GM19240 (cell line): Measurements from ENCODE around the gene LRRC8D.

ENCODE experiments used
- DNase-seq: peaks from one replicate; pipeline ENCODE4 v3.0.0; 2011; ENCODE audit warnings: low spot score; ENCODE audit not compliant: insufficient read length

LRRC8D gene

DNA sequence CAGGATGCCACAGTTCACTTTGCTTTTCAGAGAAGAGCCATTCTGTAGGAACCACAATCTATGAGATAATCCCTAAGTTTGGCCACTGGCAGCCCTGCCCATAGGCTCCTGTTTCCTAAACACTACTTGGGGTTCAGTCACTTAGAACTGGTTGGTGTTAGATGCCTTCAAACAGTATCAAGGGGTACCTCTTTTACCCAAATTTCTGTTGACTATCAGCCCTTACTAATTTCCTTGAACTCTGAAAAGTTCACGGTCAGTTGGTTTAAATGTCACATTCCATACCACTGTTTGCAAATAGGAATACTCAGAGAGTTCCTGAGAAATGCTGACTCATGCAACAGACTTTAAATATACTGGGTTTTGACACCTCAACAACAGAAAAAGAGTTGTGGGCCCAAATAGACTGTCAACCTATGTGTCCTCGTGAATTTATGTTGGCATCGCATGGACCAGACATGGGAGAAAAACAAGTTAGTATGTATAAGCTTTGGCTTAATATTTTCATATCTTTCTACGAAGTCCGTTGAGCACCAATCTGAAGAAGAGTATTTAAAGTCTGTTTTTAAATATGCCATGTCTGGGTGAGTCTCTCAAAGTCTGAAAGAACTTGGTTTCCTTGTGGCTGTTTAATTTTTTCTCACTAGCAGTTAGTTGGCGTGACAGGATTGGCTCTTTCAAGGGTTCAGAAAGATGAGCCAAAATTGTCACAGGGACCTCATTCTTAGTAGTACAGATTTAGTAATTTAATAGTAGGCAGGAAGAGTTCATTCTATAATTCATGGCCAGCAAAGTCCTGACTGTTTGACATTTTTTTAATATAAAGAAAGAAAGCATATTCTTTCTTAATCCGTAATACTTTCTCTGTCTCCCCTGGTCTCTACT is 117.6 kb downstream of the LRRC8D start:
- no peak for DNase-seq

GRCh38 chr1:89939059-89939570 is 118.3 kb downstream of the LRRC8D start:
- no peak for DNase-seq

DNA sequence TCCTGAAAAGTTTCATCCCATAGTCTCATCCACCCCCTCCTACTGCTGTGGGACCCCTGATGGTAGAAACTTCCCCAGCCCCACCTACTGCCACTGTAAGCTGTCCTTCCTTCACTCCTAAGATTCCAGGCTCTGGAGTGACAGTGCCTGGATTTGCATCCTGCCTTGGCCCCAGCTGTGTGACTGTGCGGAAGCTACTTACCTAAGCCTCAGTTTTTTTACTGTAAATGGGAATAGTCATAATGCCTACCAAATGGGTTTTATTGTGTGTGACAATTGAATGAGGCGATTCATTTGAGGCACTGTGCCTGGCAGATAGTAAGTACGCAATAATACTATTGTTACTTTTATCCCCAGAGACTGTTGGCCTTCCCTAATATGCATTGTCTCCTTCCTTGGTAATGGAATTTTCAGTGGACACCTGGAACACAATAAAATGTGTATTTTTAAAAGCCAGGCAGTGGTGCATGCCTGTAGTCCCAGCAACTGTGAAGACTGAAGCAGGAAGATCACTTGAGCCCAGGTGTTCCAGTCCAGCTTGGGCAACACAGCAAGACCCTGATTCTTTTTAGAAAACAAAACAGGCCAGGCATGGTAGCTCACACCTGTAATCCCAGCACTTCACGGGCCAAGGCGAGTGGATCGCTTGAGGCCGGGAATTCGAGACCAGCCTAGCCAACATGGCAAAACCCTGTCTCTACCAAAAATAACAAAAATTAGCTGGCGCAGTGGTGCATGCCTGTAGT is 119.0 kb downstream of the LRRC8D start:
- no peak for DNase-seq

DNA sequence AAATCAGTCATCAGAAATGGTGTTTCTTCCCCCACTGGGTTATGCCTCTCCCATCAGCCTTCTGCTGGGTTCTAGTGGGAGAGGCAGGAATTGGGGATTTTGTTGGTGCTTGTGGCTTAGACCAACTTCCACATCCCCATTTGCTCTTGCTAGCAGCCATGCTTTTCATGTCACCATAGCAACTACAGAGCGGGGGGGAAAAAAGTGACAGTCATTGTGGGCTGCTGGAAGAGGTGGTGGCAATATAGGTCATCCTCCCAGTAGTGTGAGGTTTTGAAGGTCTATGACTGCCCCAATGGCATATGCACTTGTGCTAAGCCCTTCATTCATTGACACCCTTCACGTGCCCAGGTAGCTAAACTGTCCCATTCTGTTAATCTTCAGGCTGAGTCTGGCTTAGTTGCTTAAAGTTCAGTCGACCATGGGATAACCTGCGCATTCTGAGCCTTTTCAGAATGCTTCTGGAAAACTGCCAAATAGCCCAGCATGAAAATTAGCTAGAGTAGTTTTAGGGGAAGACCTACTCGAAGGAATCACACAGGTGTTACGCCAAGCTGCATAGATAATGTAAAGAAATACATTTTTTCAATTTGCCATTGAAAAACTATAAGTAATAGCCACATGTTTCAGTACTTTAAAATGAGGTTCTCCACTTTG is 120.4 kb downstream of the LRRC8D start:
- no peak for DNase-seq

GRCh38 chr1:89942014-89942413 is 121.2 kb downstream of the LRRC8D start:
- no peak for DNase-seq

DNA sequence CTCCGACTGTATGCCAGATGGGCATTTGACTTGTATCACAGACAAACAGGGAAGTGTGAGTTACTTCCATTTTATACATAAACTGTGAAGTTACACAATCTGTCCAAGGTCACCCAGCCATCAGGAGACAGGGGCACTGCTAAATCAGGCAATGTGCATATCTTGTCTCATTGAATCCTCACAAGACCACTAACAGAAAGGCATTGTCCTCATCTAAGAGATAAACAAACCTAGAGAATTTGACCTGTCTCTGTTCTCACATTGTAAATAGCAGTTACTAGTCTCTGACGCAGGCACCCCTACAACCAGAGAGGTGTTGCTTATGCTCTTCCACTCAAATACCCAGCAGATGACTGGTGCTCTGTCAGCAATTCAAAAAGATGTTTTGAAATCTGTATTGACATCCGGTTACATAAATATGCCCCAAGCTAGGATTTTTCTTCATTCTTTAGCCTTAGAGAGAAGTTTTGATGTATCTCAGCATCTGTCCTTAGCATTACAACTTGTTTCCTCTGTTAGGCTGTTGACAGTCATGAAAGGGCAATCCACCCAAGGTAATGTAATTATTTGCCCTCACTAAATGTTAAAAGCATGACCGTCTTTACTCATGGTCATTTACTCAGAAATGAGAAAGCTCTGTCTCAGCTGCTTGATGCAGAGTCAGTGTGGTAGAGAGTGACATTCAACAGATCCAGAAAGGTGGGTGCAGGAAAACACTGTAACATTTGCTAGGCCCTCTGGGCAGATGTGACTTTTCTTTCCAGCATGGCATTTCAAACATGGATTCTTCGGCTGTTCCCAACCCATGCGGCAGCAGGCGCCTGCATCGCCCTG is 122.2 kb downstream of the LRRC8D start:
- DNase-seq: no peak

DNA sequence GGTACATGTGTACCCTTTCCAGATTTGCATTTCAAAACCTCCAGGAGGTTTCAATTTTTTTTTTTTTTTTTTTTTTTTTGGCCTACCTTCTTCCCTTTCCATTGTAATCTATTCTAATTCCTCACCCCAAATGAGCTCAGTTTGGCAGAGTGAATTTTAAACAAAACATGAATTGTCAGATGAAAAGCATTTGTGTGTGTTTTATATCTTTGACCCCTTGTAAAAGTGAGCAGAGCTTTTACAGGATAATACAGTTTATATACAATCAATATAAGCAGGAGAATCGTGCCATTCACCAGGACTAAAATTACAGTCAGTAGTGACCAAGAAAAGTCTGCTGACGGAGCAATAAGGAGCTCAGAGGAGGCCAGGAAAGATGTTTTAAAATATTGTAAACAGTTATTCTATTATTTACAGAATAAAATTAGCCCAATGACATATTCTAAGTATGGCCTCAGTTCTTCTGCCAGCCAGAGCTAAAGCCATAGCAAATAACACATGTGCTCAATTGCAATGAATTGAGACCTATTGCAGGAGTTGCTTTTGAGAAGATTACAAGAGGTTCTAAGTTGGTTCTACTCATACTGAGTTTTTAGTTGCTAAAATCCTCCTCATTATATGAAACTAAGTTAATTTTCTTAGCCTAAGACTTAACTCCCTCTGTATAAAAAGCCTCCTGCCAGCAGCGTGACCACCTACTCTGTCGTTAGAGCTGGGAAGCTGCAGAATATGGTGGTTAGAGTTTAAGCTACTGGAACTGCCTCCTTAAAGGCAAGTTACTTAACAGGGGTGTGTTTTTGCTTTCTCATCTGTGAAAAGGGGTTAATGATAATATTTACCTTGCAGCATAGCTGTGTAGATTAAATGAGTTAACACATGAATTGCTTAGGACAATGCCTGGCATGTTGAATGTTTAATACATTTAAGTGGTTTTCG is 123.3 kb downstream of the LRRC8D start:
- no peak for DNase-seq

GRCh38 chr1:89945852-89946476 is 125.1 kb downstream of the LRRC8D start:
- no peak for DNase-seq

- DNase-seq: no peak
Observed at GRCh38 chr1:89946532-89946931, 125.7 kb downstream of the LRRC8D start.

- no peak for DNase-seq
Observed at GRCh38 chr1:89948722-89949345, 128.0 kb downstream of the LRRC8D start.

DNA sequence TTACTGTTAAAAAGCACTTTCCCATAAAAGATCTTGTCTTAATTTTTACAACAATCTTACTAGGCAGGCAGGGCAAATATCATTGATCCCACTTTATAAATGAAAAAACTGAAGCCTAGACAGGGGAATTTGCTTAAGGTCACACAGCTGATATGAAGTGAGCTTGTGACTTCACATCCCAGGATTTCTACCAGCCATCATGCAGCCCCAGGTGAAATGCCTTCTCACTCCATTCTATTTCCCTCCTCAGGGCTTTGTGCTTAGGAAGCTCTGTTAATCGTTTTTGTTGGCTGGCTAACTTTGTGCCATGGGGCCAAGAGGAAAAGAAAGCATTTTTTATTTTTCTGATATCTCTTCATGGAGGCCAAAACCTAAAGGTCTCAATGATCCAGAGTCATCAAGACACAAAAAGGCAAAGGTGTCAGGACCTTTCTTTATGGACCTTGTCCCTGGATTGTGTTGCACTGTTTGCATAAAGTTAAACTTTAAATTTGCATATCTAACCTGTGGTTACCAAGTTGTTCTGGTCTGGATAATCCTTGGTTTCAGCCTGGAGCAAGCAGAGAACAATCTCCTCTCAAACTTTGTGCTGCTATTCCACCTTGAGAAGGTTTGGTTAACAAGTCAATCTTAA is 129.3 kb downstream of the LRRC8D start:
- no peak for DNase-seq

- DNase-seq: no peak
Observed at GRCh38 chr1:89950703-89951102, 129.9 kb downstream of the LRRC8D start.

DNA sequence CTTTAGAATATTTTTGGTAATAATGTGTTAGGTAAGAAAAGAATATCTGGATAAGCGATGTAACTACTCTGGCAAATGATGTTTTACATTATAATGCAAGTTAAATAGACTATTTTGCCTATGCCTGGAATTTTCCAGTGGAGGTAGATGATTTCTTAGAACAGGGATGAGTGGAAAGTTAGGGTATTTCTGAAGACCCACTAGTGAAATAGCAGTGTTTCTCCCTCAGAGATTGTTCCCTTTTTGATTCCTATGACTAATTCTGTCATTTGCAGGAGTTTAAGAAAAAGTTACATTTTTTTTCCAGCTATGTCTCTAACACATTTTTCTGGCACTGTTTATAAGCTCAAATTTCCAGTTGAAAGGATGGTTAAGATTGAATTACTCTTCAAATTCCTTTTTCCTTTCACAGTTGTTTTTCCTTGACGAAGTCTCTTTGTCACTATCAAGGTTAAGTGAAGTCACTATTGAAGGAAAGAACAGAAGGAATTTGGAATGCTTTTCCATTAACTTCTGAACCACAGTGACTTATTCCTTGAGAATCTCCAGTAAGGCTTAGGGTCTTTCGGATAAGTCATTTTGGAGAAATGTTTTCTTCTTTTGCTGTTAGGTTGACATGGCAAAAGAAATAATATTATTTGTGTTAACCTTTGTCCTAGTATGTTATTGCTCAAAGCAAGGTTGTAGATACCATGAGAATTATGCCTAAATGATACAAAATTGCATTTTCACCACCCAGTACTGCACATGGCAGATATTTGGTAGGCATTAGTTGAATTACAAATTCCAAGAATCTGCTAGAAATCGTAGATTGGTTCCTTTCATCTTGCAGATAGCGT is 131.2 kb downstream of the LRRC8D start:
- no peak for DNase-seq

DNA sequence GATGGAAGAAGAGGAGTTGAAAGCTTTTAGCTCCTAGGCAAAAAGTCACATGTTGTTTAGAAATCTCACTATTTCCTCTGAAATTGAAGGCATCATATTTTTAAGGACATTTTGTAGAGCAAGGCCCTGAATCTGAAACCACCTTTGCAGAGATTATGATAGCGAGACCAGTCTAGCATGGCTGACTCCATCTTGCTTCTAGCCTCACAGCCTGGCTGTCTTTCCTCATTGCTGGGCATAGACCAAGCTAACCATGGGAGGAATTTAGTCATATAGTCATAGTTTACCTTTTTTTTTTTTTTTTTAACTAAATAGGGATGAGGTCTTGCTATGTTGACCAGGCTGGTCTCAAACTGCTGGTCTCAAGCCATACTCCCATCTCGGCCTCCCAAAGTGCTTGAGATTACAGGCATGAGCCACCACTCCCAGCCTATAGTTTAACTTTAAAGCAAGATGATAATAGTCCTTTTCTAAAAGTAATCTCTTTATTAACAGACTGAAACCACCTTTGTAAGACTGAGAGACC is 131.8 kb downstream of the LRRC8D start:
- DNase-seq: no peak

DNA sequence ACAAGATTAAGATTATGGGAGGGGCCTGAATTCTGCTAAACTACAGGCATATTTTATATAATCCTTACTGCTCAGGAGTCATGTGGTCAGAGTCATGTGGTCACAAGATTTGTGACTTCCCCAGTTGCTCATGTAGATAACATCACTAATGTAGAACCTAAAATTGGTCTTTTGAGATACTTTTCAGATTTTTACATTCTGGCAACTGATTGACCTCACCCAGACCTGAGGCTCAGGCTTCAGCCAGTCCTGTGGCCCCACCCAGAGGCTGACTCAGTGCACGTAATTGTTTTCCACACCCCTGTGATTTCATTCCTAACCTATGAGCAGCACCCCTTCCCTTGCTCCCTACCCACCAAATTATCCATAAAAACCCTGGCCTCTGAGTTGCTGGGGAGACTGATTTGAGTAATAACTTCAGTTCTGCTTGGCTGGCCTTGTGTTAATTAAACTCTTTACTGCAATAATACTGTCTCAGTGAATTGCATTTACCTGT is 132.3 kb downstream of the LRRC8D start:
- no peak for DNase-seq

DNA sequence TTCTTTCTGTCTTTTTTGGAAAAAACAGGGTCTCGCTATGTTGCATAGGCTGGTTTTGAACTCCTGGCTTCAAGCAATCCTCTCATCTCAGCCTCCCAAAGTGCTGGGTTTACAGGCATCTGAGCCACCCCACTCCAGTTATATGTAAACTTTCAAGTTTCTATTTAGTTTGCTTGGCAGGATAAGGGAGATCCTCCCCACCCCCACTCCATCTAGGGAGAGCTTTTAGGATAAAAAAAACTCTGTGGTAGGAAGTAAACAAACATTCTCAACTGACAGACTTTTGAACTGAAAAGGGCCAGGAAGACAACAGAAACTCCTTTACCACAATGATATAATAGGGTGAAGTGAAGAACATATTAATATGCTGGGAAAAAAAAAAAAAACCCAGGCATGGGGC is 133.1 kb downstream of the LRRC8D start:
- DNase-seq: no peak

- no peak for DNase-seq
Observed at GRCh38 chr1:89954401-89954800, 133.6 kb downstream of the LRRC8D start.
